Renal cortical epithelial cell (primary cell): ENCODE measurements around the gene NKAP. TPM values are rescaled to one million over a fixed set of nuclear protein-coding genes. Genes with fewer than 3 reads are reported as not detected.

Source experiments
- total RNA-seq: library from RNA; depleted of rRNA; stranded (reverse); fragments of >200 nt; gene quantifications from 2 replicates; pipeline ENCODE4 v1.2.3, GENCODE V29; 2014

The NKAP gene
- total RNA-seq, 1 donor from 2014 or later = 5.5 TPM

Other genes with a start within 250 kb of the NKAP start
- gene SOWAHD, start 185.2 kb downstream of the NKAP start, total RNA-seq = 0.35 and 0.99 TPM in 2 replicates
- 3,025 and 7,934 TPM in 2 replicates for gene RPL39, start 152.1 kb downstream of the NKAP start, total RNA-seq
- gene UPF3B, start 90.8 kb downstream of the NKAP start, total RNA-seq = 1.0 and 3.7 TPM in 2 replicates
- 11.1 and 17.0 TPM in 2 replicates for gene RNF113A, start 72.0 kb downstream of the NKAP start, total RNA-seq
- gene NDUFA1, start 71.9 kb downstream of the NKAP start, total RNA-seq = 62.9 and 76.4 TPM in 2 replicates
- gene AKAP14, start 47.9 kb downstream of the NKAP start, total RNA-seq = not detected in 2 replicates
- not detected in 2 replicates for gene RHOXF2B, start 133.9 kb upstream of the NKAP start, total RNA-seq
- not detected in 2 replicates for gene RHOXF1, start 172.2 kb upstream of the NKAP start, total RNA-seq
- not detected in 2 replicates for gene RHOXF2, start 214.9 kb upstream of the NKAP start, total RNA-seq